GM12878 (cell line): ENCODE results near the gene TIFAB. TPM values are rescaled to one million over a fixed set of nuclear protein-coding genes. Genes with fewer than 3 reads are reported as not detected.

Experiments
- ATAC-seq: fragments of 200-7000 bp; cut with Tn5 transposase; 3 replicates; pipeline ENCODE4 v1.9.1; 2020; ENCODE audit warnings: mild to moderate bottlenecking, moderate library complexity
- BruUV-seq: library from RNA; stranded (reverse); fragments of 400-500 nt; replicated peaks from 2 replicates; lab custom pipeline; 2021; lab: Mats Ljungman, UMichigan
- CTCF ChIA-PET: fragments of 300-600 bp; sonication (Branson Sonifier 250); formaldehyde crosslinking; extraction: SDS; loops from one replicate; lab custom pipeline; 2021; ENCODE audit warnings: inconsistent platforms; lab: Yijun Ruan, JAX
- POLR2A ChIA-PET: fragments of 350-600 bp; formaldehyde crosslinking; extraction: SDS; loops from one replicate; lab custom pipeline; 2021; ENCODE audit warnings: inconsistent platforms; lab: Charles Lee
- RAD21 ChIA-PET: fragments of 300-600 bp; sonication (Branson Sonifier 250); formaldehyde crosslinking; loops from one replicate; lab custom pipeline; 2023; ENCODE audit warnings: antibody characterized with exemption; ENCODE audit not compliant: unreplicated experiment; lab: Charles Lee
- SMC1A ChIA-PET: fragments of 300-600 bp; sonication (Branson Sonifier 250); formaldehyde crosslinking; loops from one replicate; lab custom pipeline; 2023; ENCODE audit not compliant: unreplicated experiment, uncharacterized antibody; lab: Charles Lee
- DNase-seq: peaks from one replicate; pipeline ENCODE4 v3.0.0-alpha.2; 2011; ENCODE audit warnings: low read depth, low spot score
- FAIRE-seq: peaks from 3 replicates; lab custom pipeline; 2011; peaks lifted over from hg19 to GRCh38; lab: Jason Lieb, UNC
- H2AFZ ChIP-seq: 2 replicates; pipeline ENCODE4 v1.6.0; 2011; ENCODE audit warnings: low read depth, low read length, control low read depth; ENCODE audit not compliant: control insufficient read depth
- H3K27ac ChIP-seq: 2 replicates; pipeline ENCODE4 v1.5.1; 2011; ENCODE audit warnings: control low read depth; ENCODE audit not compliant: control insufficient read depth, insufficient read depth
- H3K27me3 ChIP-seq, 2 experiments: replicated peaks in 1 of 2; 2 replicates each; pipeline versions ENCODE4 v1.6.0 to v1.6.1; 2011; ENCODE audit warnings: low read length in 1 of 2; ENCODE audit not compliant: control insufficient read depth in 2 of 2, insufficient read depth in 2 of 2
- H3K36me3 ChIP-seq, 2 experiments: 2 replicates each; pipeline ENCODE4 v1.5.1; 2011; ENCODE audit warnings: low read length in 1 of 2; ENCODE audit not compliant: control insufficient read depth in 2 of 2, insufficient read depth in 2 of 2
- H3K4me1 ChIP-seq: 2 replicates; pipeline ENCODE4 v1.6.1; 2011; ENCODE audit warnings: mild to moderate bottlenecking, low read length, moderate library complexity, mixed read lengths; ENCODE audit not compliant: control insufficient read depth, insufficient read depth
- H3K4me2 ChIP-seq: 2 replicates; pipeline ENCODE4 v1.6.0; 2011; ENCODE audit warnings: control low read depth; ENCODE audit not compliant: control insufficient read depth, insufficient read depth
- H3K4me3 ChIP-seq: fragments of 200-600 bp; sonication (generic); 2 replicates; pipeline ENCODE4 v1.5.1; 2016
- H3K79me2 ChIP-seq: 2 replicates; pipeline ENCODE4 v1.6.0; 2011; ENCODE audit warnings: low read length; ENCODE audit not compliant: control insufficient read depth, insufficient read depth
- H3K9ac ChIP-seq: 2 replicates; pipeline ENCODE4 v1.8.0; 2011; ENCODE audit warnings: low read length, control low read depth, mixed read lengths; ENCODE audit not compliant: control insufficient read depth, insufficient read depth
- H3K9me3 ChIP-seq: replicated peaks from 3 replicates; pipeline ENCODE4 v1.5.1; 2011; ENCODE audit warnings: mild to moderate bottlenecking, low read length; ENCODE audit not compliant: control insufficient read depth, insufficient read depth
- H4K20me1 ChIP-seq: 2 replicates; pipeline ENCODE4 v1.6.0; 2011; ENCODE audit not compliant: control insufficient read depth, insufficient read depth
- MEF2B ChIP-seq: fragments of 450-650 bp; IDR thresholded peaks from 2 replicates; pipeline ENCODE4 v1.6.1; 2018; ENCODE audit warnings: mild to moderate bottlenecking, moderate library complexity; ENCODE audit not compliant: partially characterized antibody, poor library complexity, severe bottlenecking
- NR2F1 ChIP-seq: fragments of 450-650 bp; conservative IDR thresholded peaks from 2 replicates; pipeline ENCODE4 v1.6.1; 2017; ENCODE audit warnings: mild to moderate bottlenecking
- POLR2AphosphoS2 ChIP-seq: IDR thresholded peaks from 2 replicates; pipeline ENCODE4 v1.6.1; 2011; ENCODE audit warnings: low read depth, mild to moderate bottlenecking, low read length, improper control_type of control experiment, moderate library complexity
- RAD21 ChIP-seq: IDR thresholded peaks from 2 replicates; pipeline ENCODE4 v1.6.1; 2011; ENCODE audit warnings: mild to moderate bottlenecking, low read depth, low read length, moderate library complexity; ENCODE audit not compliant: insufficient read depth
- SMC3 ChIP-seq: IDR thresholded peaks from 2 replicates; pipeline ENCODE4 v1.6.1; 2011; ENCODE audit warnings: low read length, improper control_type of control experiment, borderline replicate concordance
- SUPT20H ChIP-seq: IDR thresholded peaks from 2 replicates; pipeline ENCODE4 v1.6.1; 2011; ENCODE audit warnings: low read depth, mild to moderate bottlenecking, low read length, moderate library complexity, borderline replicate concordance; ENCODE audit not compliant: control insufficient read depth
- WGBS: methylation state at CpG from one replicate; pipeline ENCODE4 v1.1.6; 2016; ENCODE audit warnings: low lambda C conversion rate; ENCODE audit not compliant: insufficient replicate concordance, insufficient coverage; ENCODE audit errors: missing lambda C conversion rate; 5-methylcytosine and 5-hydroxymethylcytosine counted together
- in situ Hi-C: fragments of 300-500 bp; cut with MboI; formaldehyde crosslinking; loops from 9 replicates; pipeline ENCODE4 v1.14.3; 2018; ENCODE audit warnings: mixed read lengths
- intact Hi-C: fragments of 100-400 bp; cut with micrococcal nuclease; formaldehyde crosslinking; loops from one replicate; pipeline ENCODE4 v1.14.2; 2022; ENCODE audit not compliant: unreplicated experiment
- polyA plus RNA-seq, 11 experiments: library from polyadenylated mRNA; depleted of rRNA in 4 of 11; unstranded in 6 of 11; stranded (reverse) in 5 of 11; fragments of >200 nt; fragmentation: Nextera tagmentation in 4 of 11; fragmentation: Illumina TruSeq in 1 of 11; extraction: Ambion mirVana in 4 of 11; extraction: Trizol in 1 of 11; gene quantifications; 1 replicate in 1 of 11; 2 replicates in 10 of 11; pipeline versions ENCODE4 v1.2.1 to v1.2.3, GENCODE V29; 2011 to 2016; ENCODE audit warnings: inconsistent platforms in 2 of 11, missing spikeins in 2 of 11, low read depth in 1 of 11
- total RNA-seq, 4 experiments: library from RNA; depleted of rRNA in 3 of 4; stranded (reverse); fragments of >200 nt in 3 of 4; fragmentation: Illumina TruSeq in 1 of 4; extraction: Trizol in 1 of 4; gene quantifications; 2 replicates each; pipeline versions ENCODE4 v1.2.1 to v1.2.3, GENCODE V29; 2013 to 2021
- TF ChIP-seq, protein P1 (sequence below): IDR thresholded peaks from 2 replicates; pipeline ENCODE4 v1.6.1; 2012; ENCODE audit warnings: low read length, inconsistent platforms
- TF ChIP-seq, protein P2 (sequence below): fragments of 450-650 bp; IDR thresholded peaks from 2 replicates; pipeline ENCODE4 v1.6.1; 2016; ENCODE audit warnings: mild to moderate bottlenecking
- TF ChIP-seq, protein P3 (sequence below), 3 experiments: IDR thresholded peaks in 2 of 3; conservative IDR thresholded peaks in 1 of 3; 2 replicates each; pipeline ENCODE4 v1.5.1; 2011; ENCODE audit warnings: low read depth in 3 of 3, low read length in 3 of 3, mild to moderate bottlenecking in 3 of 3, control low read depth in 2 of 3, moderate library complexity in 2 of 3, inconsistent platforms in 1 of 3, mixed read lengths in 1 of 3; ENCODE audit not compliant: control insufficient read depth in 2 of 3, insufficient read depth in 1 of 3; ENCODE audit errors: extremely low read depth in 1 of 3
- TF ChIP-seq, protein P4 (sequence below): IDR thresholded peaks from 2 replicates; pipeline ENCODE4 v1.6.1; 2012; ENCODE audit warnings: low read depth, low read length, improper control_type of control experiment

Gene TIFAB
- total and polyA plus RNA-seq, 10 of the 15 experiments (the other 5 are each of a cell fraction or from before 2014, with no cell fraction given): not detected

DNA sequence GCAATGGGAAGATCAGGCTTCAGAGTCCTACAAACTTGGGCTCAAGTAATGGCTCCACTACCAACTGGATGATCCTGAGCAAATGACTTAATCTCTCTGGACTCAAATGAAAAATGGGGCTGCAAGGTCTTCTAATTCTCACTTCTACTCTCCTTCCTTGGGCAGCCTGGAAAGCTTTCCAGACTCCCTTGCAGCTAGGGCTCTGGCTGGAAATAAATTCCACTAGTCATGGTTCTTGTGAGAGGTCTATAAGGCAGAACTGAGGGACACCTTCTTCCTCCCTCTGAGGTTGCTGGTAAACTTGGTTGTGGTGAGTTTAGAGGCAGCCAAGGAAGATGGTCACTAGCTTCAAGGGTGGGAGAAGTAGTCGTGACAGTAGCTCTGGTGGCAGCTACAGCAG lies 23.6 kb downstream of the TIFAB start (continued):
- TF ChIP-seq, protein P1, sequence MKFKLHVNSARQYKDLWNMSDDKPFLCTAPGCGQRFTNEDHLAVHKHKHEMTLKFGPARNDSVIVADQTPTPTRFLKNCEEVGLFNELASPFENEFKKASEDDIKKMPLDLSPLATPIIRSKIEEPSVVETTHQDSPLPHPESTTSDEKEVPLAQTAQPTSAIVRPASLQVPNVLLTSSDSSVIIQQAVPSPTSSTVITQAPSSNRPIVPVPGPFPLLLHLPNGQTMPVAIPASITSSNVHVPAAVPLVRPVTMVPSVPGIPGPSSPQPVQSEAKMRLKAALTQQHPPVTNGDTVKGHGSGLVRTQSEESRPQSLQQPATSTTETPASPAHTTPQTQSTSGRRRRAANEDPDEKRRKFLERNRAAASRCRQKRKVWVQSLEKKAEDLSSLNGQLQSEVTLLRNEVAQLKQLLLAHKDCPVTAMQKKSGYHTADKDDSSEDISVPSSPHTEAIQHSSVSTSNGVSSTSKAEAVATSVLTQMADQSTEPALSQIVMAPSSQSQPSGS: no peak

DNA sequence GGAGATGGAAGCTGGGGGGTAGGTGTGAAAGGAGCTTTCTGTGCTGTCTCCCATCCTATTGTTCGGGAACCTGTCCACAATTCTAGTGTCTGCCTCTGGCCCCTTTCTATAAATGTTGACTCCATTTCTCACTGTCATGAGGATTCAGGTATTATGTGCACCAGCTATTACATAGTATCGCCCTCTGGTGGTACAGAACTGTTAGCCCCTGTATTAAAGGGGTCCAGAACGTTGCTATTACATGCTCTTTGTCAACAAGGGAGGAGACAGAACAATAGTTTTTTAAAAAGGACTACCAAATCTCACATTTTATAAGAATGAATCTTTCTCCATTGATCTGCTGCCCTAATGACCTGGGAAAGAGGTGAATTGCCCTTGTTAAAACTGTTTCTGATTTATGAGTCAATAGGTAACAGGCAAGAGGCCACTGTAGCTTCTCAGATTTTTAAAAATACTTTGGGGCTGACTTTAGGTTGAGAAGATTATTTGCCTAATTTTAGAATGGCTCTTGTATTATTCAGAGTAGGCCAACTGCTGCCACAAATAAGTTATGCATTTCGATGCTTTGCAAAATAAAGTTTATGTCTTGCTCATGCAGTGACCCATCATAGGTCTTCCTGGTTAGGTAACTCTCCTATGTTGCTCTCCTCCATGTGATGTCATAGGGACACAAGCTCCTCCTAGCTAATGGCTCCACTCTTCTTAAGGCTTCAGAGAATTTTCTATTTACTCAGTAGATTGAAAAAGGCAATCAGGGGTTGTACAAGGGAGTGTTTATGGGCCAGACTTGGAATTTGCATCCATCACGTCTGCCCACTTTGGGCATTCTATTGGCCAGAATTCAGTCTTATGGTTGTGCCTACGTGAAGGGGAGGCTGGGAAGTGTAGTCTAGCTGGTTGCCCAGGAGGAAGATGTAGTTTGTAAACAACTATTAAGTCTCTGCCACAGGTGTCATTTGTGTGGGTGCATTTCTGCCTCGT lies 25.8 kb downstream of the TIFAB start:
- Histone ChIP-seq H3K27ac (no peak overlapping the region), H2AFZ (peak overlapping the region; percentile 34; the same call in 1 of the 2 replicates), H3K9ac (no peak overlapping the region), H3K4me3 (no peak overlapping the region), H3K4me1 (no peaks in the 10 kb centered on the region), H3K4me2 (no peak overlapping the region), H3K9me3 (peaks cover 3% of the 10 kb centered on the region; the same call in 2 of the 3 replicates), H3K79me2 (no peaks in the 10 kb centered on the region), H3K36me3 (no peaks in the 10 kb centered on the region), H3K27me3 (peaks cover 0 to 3% of the 10 kb centered on the region in 2 experiments; a peak in 1 of 4 replicates), H4K20me1 (no peaks in the 10 kb centered on the region)
- DNase-seq (peak; percentile 12), ATAC-seq (peak; percentile 98), FAIRE-seq (peak; percentile 78)
- in situ Hi-C loops (no loop called here), intact Hi-C loops (no loop called here)
- WGBS: 15% methylated on average over 7 of the region's 7 CpGs
- ChIA-PET RAD21 (interaction anchor here (1.5 kb wide), 1 partner anchor 22 kb away, joined by 6 read pairs; no protein-coding TSS in a partner anchor), POLR2A (no interaction called here), SMC1A (interaction anchor here (0.9 to 3.0 kb wide), 8 partner anchors 13 to 143 kb away, joined by 3 to 14 read pairs (median 4); partner anchors contain the start of gene MACROH2A1), CTCF (interaction anchor here (0.5 to 2.9 kb wide), 27 partner anchors 10 to 509 kb away, joined by 3 to 19 read pairs (median 5); partner anchors contain the start of gene DCANP1)
- BruUV-seq: no TSS peak
- TF ChIP-seq, protein P2, sequence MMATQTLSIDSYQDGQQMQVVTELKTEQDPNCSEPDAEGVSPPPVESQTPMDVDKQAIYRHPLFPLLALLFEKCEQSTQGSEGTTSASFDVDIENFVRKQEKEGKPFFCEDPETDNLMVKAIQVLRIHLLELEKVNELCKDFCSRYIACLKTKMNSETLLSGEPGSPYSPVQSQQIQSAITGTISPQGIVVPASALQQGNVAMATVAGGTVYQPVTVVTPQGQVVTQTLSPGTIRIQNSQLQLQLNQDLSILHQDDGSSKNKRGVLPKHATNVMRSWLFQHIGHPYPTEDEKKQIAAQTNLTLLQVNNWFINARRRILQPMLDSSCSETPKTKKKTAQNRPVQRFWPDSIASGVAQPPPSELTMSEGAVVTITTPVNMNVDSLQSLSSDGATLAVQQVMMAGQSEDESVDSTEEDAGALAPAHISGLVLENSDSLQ: 0 out of 2 replicates have a peak, but pooled peaks have one; percentile 21
- peak; percentile 75 for TF ChIP-seq RAD21
- no peak for TF ChIP-seq SUPT20H
- TF ChIP-seq NR2F1: no peak
- TF ChIP-seq MEF2B: no peak
- TF ChIP-seq, protein P3, sequence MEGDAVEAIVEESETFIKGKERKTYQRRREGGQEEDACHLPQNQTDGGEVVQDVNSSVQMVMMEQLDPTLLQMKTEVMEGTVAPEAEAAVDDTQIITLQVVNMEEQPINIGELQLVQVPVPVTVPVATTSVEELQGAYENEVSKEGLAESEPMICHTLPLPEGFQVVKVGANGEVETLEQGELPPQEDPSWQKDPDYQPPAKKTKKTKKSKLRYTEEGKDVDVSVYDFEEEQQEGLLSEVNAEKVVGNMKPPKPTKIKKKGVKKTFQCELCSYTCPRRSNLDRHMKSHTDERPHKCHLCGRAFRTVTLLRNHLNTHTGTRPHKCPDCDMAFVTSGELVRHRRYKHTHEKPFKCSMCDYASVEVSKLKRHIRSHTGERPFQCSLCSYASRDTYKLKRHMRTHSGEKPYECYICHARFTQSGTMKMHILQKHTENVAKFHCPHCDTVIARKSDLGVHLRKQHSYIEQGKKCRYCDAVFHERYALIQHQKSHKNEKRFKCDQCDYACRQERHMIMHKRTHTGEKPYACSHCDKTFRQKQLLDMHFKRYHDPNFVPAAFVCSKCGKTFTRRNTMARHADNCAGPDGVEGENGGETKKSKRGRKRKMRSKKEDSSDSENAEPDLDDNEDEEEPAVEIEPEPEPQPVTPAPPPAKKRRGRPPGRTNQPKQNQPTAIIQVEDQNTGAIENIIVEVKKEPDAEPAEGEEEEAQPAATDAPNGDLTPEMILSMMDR (IDR thresholded peaks at IDR 0.05 in 2 of 3, conservative IDR thresholded peaks at IDR 0.05 in 1 of 3; ENCODE audit: control insufficient read depth in 2 of 3, extremely low read depth in 1 of 3, insufficient read depth in 1 of 3, low read depth in 3 of 3, low read length in 3 of 3): peak; percentile 70 to 77 (median 71)
- peak; percentile 69 for TF ChIP-seq SMC3
- TF ChIP-seq POLR2AphosphoS2: no peak
- TF ChIP-seq, protein P4, sequence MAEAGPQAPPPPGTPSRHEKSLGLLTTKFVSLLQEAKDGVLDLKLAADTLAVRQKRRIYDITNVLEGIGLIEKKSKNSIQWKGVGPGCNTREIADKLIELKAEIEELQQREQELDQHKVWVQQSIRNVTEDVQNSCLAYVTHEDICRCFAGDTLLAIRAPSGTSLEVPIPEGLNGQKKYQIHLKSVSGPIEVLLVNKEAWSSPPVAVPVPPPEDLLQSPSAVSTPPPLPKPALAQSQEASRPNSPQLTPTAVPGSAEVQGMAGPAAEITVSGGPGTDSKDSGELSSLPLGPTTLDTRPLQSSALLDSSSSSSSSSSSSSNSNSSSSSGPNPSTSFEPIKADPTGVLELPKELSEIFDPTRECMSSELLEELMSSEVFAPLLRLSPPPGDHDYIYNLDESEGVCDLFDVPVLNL: no peak
